HEK293 (cell line): ENCODE measurements around the gene TBX3.
A peak's percentile ranks its signal among the peaks of the same experiment; 100 is the strongest.

Experiments
- BCL11A ChIP-seq: fragments of 450-650 bp; formaldehyde crosslinking; IDR thresholded peaks from 2 replicates; pipeline ENCODE4 v1.5.1; 2016; ENCODE audit warnings: low read depth, missing biosample characterization, missing genetic modification characterization
- CTCF ChIP-seq: fragments of 450-650 bp; formaldehyde crosslinking; IDR thresholded peaks from 2 replicates; pipeline ENCODE4 v1.5.1; 2016; ENCODE audit warnings: missing biosample characterization, missing genetic modification characterization
- GFI1B ChIP-seq: fragments of 450-650 bp; formaldehyde crosslinking; IDR thresholded peaks from 2 replicates; pipeline ENCODE4 v1.5.1; 2016; ENCODE audit warnings: missing biosample characterization, missing genetic modification characterization
- KLF1 ChIP-seq: fragments of 450-650 bp; formaldehyde crosslinking; IDR thresholded peaks from 2 replicates; pipeline ENCODE4 v1.5.1; 2016; ENCODE audit warnings: missing biosample characterization, missing genetic modification characterization
- KLF10 ChIP-seq: fragments of 450-650 bp; IDR thresholded peaks from 2 replicates; pipeline ENCODE4 v1.5.1; 2018; ENCODE audit warnings: missing biosample characterization, mild to moderate bottlenecking, missing genetic modification characterization
- KLF17 ChIP-seq: fragments of 450-650 bp; formaldehyde crosslinking; IDR thresholded peaks from 2 replicates; pipeline ENCODE4 v1.5.1; 2016; ENCODE audit warnings: missing biosample characterization, missing genetic modification characterization
- KLF8 ChIP-seq: fragments of 450-650 bp; formaldehyde crosslinking; IDR thresholded peaks from 2 replicates; pipeline ENCODE4 v1.5.1; 2016; ENCODE audit warnings: missing biosample characterization, missing genetic modification characterization
- KLF9 ChIP-seq: fragments of 450-650 bp; formaldehyde crosslinking; IDR thresholded peaks from 2 replicates; pipeline ENCODE4 v1.5.1; 2016; ENCODE audit warnings: missing biosample characterization, missing genetic modification characterization, low read depth
- MZF1 ChIP-seq: fragments of 450-650 bp; formaldehyde crosslinking; IDR thresholded peaks from 2 replicates; pipeline ENCODE4 v1.5.1; 2017; ENCODE audit warnings: missing biosample characterization, missing genetic modification characterization, borderline replicate concordance
- PRDM2 ChIP-seq: fragments of 450-650 bp; formaldehyde crosslinking; IDR thresholded peaks from 2 replicates; pipeline ENCODE4 v1.5.1; 2016; ENCODE audit warnings: missing biosample characterization, missing genetic modification characterization, borderline replicate concordance
- ZBTB8A ChIP-seq: fragments of 450-650 bp; formaldehyde crosslinking; IDR thresholded peaks from 2 replicates; pipeline ENCODE4 v1.5.1; 2016; ENCODE audit warnings: missing biosample characterization, missing genetic modification characterization
- ZNF140 ChIP-seq: fragments of 450-650 bp; formaldehyde crosslinking; IDR thresholded peaks from 2 replicates; pipeline ENCODE4 v1.5.1; 2016; ENCODE audit warnings: missing biosample characterization, missing genetic modification characterization
- ZNF174 ChIP-seq: fragments of 450-650 bp; formaldehyde crosslinking; IDR thresholded peaks from 2 replicates; pipeline ENCODE4 v1.5.0; 2017; ENCODE audit warnings: missing biosample characterization, mild to moderate bottlenecking, missing genetic modification characterization
- ZNF324 ChIP-seq: fragments of 450-650 bp; formaldehyde crosslinking; IDR thresholded peaks from 2 replicates; pipeline ENCODE4 v1.5.1; 2016; ENCODE audit warnings: missing biosample characterization, missing genetic modification characterization
- ZNF350 ChIP-seq: fragments of 450-650 bp; formaldehyde crosslinking; IDR thresholded peaks from 2 replicates; pipeline ENCODE4 v1.5.0; 2017; ENCODE audit warnings: missing biosample characterization, mild to moderate bottlenecking, missing genetic modification characterization
- ZNF404 ChIP-seq: fragments of 450-650 bp; formaldehyde crosslinking; IDR thresholded peaks from 2 replicates; pipeline ENCODE4 v1.5.1; 2017; ENCODE audit warnings: missing biosample characterization, missing genetic modification characterization
- ZNF416 ChIP-seq: fragments of 450-650 bp; formaldehyde crosslinking; IDR thresholded peaks from 2 replicates; pipeline ENCODE4 v1.5.1; 2016; ENCODE audit warnings: missing biosample characterization, missing genetic modification characterization
- ZNF423 ChIP-seq: fragments of 450-650 bp; formaldehyde crosslinking; IDR thresholded peaks from 2 replicates; pipeline ENCODE4 v1.5.1; 2016; ENCODE audit warnings: missing biosample characterization, missing genetic modification characterization
- ZNF433 ChIP-seq: fragments of 450-650 bp; formaldehyde crosslinking; IDR thresholded peaks from 2 replicates; pipeline ENCODE4 v1.5.1; 2016; ENCODE audit warnings: missing biosample characterization, missing genetic modification characterization, low read depth
- ZNF544 ChIP-seq: fragments of 450-650 bp; formaldehyde crosslinking; IDR thresholded peaks from 2 replicates; pipeline ENCODE4 v1.5.0; 2017; ENCODE audit warnings: missing biosample characterization, missing genetic modification characterization
- ZNF558 ChIP-seq: fragments of 450-650 bp; formaldehyde crosslinking; IDR thresholded peaks from 2 replicates; pipeline ENCODE4 v1.5.1; 2016; ENCODE audit warnings: missing biosample characterization, missing genetic modification characterization
- ZNF624 ChIP-seq: fragments of 450-650 bp; formaldehyde crosslinking; IDR thresholded peaks from 2 replicates; pipeline ENCODE4 v1.5.1; 2017; ENCODE audit warnings: missing biosample characterization, missing genetic modification characterization
- ZNF658 ChIP-seq: fragments of 450-650 bp; formaldehyde crosslinking; IDR thresholded peaks from 2 replicates; pipeline ENCODE4; 2016; ENCODE audit warnings: missing biosample characterization, missing genetic modification characterization
- ZSCAN23 ChIP-seq: fragments of 450-650 bp; formaldehyde crosslinking; IDR thresholded peaks from 2 replicates; pipeline ENCODE4 v1.5.1; 2016; ENCODE audit warnings: missing biosample characterization, missing genetic modification characterization
- TF ChIP-seq, protein P1 (sequence below): sonication (generic); formaldehyde crosslinking; IDR thresholded peaks from 2 replicates; pipeline ENCODE4 v1.8.1; 2022; ENCODE audit warnings: mild to moderate bottlenecking, moderate library complexity, missing genetic modification reagents
- TF ChIP-seq, protein P2 (sequence below): fragments of 450-650 bp; formaldehyde crosslinking; IDR thresholded peaks from 2 replicates; pipeline ENCODE4 v1.5.0; 2017; ENCODE audit warnings: missing biosample characterization, missing genetic modification characterization, borderline replicate concordance

Gene TBX3

GRCh38 chr12:114684098-114684869, at the start of gene TBX3 (continued):
- TF ChIP-seq ZNF624, result no peak
- peak; percentile 12; the same call in 1 of the 2 replicates for TF ChIP-seq KLF10 (tag by site-specific recombination)
- peak; percentile 69; the same call in 1 of the 2 replicates for TF ChIP-seq KLF8 (tag by site-specific recombination)
- TF ChIP-seq ZNF174, result no peak
- TF ChIP-seq, protein P1, sequence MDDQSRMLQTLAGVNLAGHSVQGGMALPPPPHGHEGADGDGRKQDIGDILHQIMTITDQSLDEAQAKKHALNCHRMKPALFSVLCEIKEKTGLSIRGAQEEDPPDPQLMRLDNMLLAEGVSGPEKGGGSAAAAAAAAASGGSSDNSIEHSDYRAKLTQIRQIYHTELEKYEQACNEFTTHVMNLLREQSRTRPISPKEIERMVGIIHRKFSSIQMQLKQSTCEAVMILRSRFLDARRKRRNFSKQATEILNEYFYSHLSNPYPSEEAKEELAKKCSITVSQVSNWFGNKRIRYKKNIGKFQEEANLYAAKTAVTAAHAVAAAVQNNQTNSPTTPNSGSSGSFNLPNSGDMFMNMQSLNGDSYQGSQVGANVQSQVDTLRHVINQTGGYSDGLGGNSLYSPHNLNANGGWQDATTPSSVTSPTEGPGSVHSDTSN (CRISPR knock-in tag), result peak; percentile 55; the same call in 1 of the 2 replicates
- TF ChIP-seq ZNF140 (tag by site-specific recombination), result no peak
- peak; percentile 30; the same call in 1 of the 2 replicates for TF ChIP-seq KLF9
- TF ChIP-seq ZSCAN23 (tag by site-specific recombination), result 0 out of 2 replicates have a peak, but pooled peaks have one; percentile 23
- TF ChIP-seq ZNF544 (tag by site-specific recombination), result no peak
- TF ChIP-seq ZNF416 (tag by site-specific recombination), result no peak
- TF ChIP-seq ZNF404 (tag by site-specific recombination), result no peak
- peak; percentile 43 for TF ChIP-seq KLF1 (tag by site-specific recombination)
- TF ChIP-seq ZNF558 (tag by site-specific recombination), result no peak
- TF ChIP-seq KLF17 (tag by site-specific recombination), result peak; percentile 59; the same call in 1 of the 2 replicates
- TF ChIP-seq, protein P2, sequence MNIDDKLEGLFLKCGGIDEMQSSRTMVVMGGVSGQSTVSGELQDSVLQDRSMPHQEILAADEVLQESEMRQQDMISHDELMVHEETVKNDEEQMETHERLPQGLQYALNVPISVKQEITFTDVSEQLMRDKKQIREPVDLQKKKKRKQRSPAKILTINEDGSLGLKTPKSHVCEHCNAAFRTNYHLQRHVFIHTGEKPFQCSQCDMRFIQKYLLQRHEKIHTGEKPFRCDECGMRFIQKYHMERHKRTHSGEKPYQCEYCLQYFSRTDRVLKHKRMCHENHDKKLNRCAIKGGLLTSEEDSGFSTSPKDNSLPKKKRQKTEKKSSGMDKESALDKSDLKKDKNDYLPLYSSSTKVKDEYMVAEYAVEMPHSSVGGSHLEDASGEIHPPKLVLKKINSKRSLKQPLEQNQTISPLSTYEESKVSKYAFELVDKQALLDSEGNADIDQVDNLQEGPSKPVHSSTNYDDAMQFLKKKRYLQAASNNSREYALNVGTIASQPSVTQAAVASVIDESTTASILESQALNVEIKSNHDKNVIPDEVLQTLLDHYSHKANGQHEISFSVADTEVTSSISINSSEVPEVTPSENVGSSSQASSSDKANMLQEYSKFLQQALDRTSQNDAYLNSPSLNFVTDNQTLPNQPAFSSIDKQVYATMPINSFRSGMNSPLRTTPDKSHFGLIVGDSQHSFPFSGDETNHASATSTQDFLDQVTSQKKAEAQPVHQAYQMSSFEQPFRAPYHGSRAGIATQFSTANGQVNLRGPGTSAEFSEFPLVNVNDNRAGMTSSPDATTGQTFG (tag by site-specific recombination), result no peak
- no peak for TF ChIP-seq GFI1B (tag by site-specific recombination)
- TF ChIP-seq MZF1, result peak; percentile 92
- TF ChIP-seq BCL11A (tag by site-specific recombination), result no peak
- TF ChIP-seq PRDM2 (tag by site-specific recombination), result no peak
- TF ChIP-seq ZNF433 (tag by site-specific recombination), result no peak
- TF ChIP-seq ZNF658 (tag by site-specific recombination), result no peak
- peak; percentile 100 for TF ChIP-seq ZNF350
- TF ChIP-seq CTCF (tag by site-specific recombination), result peak; percentile 97
- TF ChIP-seq ZNF324 (tag by site-specific recombination), result no peak; the same call in none of the 2 replicates
- peak; percentile 99 for TF ChIP-seq ZBTB8A (tag by site-specific recombination)
- TF ChIP-seq ZNF423 (tag by site-specific recombination), result peak; percentile 69
